GM19397 (cell line): ENCODE data around the gene ZNF679.
A peak's percentile ranks its signal among the peaks of the same experiment; 100 is the strongest.
"Not testable (repeated sequence)": the region's sequence is repeated elsewhere in the genome, so short reads cannot be mapped to it uniquely, and the experiment has no call there.

ENCODE experiments used
- ATAC-seq: cut with Tn5 transposase; IDR thresholded peaks from one replicate; pipeline ENCODE4 v1.9.1; 2021; ENCODE audit warnings: mild to moderate bottlenecking, moderate library complexity; ENCODE audit not compliant: unreplicated experiment

ZNF679 gene

GRCh38 chr7:64308016-64308270 is 79.7 kb downstream of the ZNF679 start:
- no peak for ATAC-seq

GRCh38 chr7:64310426-64310825 is 82.2 kb downstream of the ZNF679 start:
- no peak for ATAC-seq

GRCh38 chr7:64312826-64313225 is 84.6 kb downstream of the ZNF679 start:
- ATAC-seq = no peak

- ATAC-seq = peak; percentile 100
These were observed 85.6 kb downstream of the ZNF679 start, which contains the start of gene ZNF736 for GRCh38 chr7:64313740-64314491. Gene ZNF736 (plus strand): TSS chr7:64313961. CDS start chr7:64314151, 190 bp downstream.

GRCh38 chr7:64314566-64314965 is 86.3 kb downstream of the ZNF679 start:
- ATAC-seq = no peak

GRCh38 chr7:64316031-64316742 is 87.9 kb downstream of the ZNF679 start:
- not testable (repeated sequence) for ATAC-seq
